ENCODE results near the gene CEP170B. TPM values are rescaled to one million over a fixed set of nuclear protein-coding genes. Genes with fewer than 3 reads are reported as not detected.
"Not testable (repeated sequence)": the region's sequence is repeated elsewhere in the genome, so short reads cannot be mapped to it uniquely, and the experiment has no call there.

Gene CEP170B
- total and polyA plus RNA-seq, 2 donors: 0.90 to 8.3 TPM

- Histone ChIP-seq H3K9me3 (ENCODE audit: control insufficient read depth in 2 of 2, insufficient read depth in 1 of 2, low read length in 1 of 2) (no peaks in the 10 kb centered on the region), H3K36me3 (ENCODE audit: control insufficient read depth in 2 of 2, insufficient read depth in 2 of 2, low read length in 1 of 2) (no peaks in the 10 kb centered on the region), H3K4me3 (ENCODE audit: low read length in 2 of 2) (no peak overlapping the region), H3K4me1 (ENCODE audit: control insufficient read depth in 2 of 2, insufficient read depth in 2 of 2, low read length in 2 of 2) (no peaks in the 10 kb centered on the region), H3K27ac (ENCODE audit: low read depth in 1 of 2, low read length in 1 of 2) (no peak overlapping the region), H3K27me3 (ENCODE audit: control insufficient read depth in 2 of 2, insufficient read depth in 1 of 2, low read length in 1 of 2) (peaks cover 0 to 18% of the 10 kb centered on the region in 2 donors)
- DNase-seq (ENCODE audit: low read depth in 6 of 9, low spot score in 9 of 9): no peak
- WGBS: 93% methylated on average over 12 of the region's 12 CpGs
Measured at GRCh38 chr14:104900639-104901512, 35.8 kb downstream of the CEP170B start.

- no peaks in the 10 kb centered on the region for H3K36me3 ChIP-seq (ENCODE audit: control insufficient read depth in 2 of 2, insufficient read depth in 2 of 2, low read length in 1 of 2)
- H3K4me1 ChIP-seq (ENCODE audit: control insufficient read depth in 2 of 2, insufficient read depth in 2 of 2, low read length in 2 of 2): no peaks in the 10 kb centered on the region
- 96% methylated on average over 7 of the region's 7 CpGs for WGBS
Measured at GRCh38 chr14:104903990-104904389, 38.9 kb downstream of the CEP170B start.

GRCh38 chr14:104904650-104905578 is 39.8 kb downstream of the CEP170B start:
- WGBS: 74% methylated on average over 38 of the region's 38 CpGs
- not testable (repeated sequence) for H3K36me3 ChIP-seq (ENCODE audit: control insufficient read depth in 2 of 2, insufficient read depth in 2 of 2, low read length in 1 of 2); H3K4me1 ChIP-seq (ENCODE audit: control insufficient read depth in 2 of 2, insufficient read depth in 2 of 2, low read length in 2 of 2); H3K27ac ChIP-seq (ENCODE audit: low read depth in 1 of 2, low read length in 1 of 2); DNase-seq (ENCODE audit: low read depth in 6 of 9, low spot score in 9 of 9); H3K9me3 ChIP-seq (ENCODE audit: control insufficient read depth in 2 of 2, insufficient read depth in 1 of 2, low read length in 1 of 2); H3K4me3 ChIP-seq (ENCODE audit: low read length in 2 of 2)
- H3K27me3 ChIP-seq (ENCODE audit: control insufficient read depth in 2 of 2, insufficient read depth in 1 of 2, low read length in 1 of 2): peaks cover 0 to 22% of the 10 kb centered on the region in 2 donors

More at GRCh38 chr14:104903990-104904389, 38.9 kb downstream of the CEP170B start:
- Histone ChIP-seq H3K9me3 (ENCODE audit: control insufficient read depth in 2 of 2, insufficient read depth in 1 of 2, low read length in 1 of 2) (no peaks in the 10 kb centered on the region), H3K4me3 (ENCODE audit: low read length in 2 of 2) (no peak overlapping the region), H3K27ac (ENCODE audit: low read depth in 1 of 2, low read length in 1 of 2) (no peak overlapping the region), H3K27me3 (ENCODE audit: control insufficient read depth in 2 of 2, insufficient read depth in 1 of 2, low read length in 1 of 2) (peaks cover 0 to 24% of the 10 kb centered on the region in 2 donors)
- DNase-seq (ENCODE audit: low read depth in 6 of 9, low spot score in 9 of 9): no peak

- not testable (repeated sequence) for H3K9me3 ChIP-seq (ENCODE audit: control insufficient read depth in 2 of 2, insufficient read depth in 1 of 2, low read length in 1 of 2); H3K27ac ChIP-seq (ENCODE audit: low read depth in 1 of 2, low read length in 1 of 2); H3K36me3 ChIP-seq (ENCODE audit: control insufficient read depth in 2 of 2, insufficient read depth in 2 of 2, low read length in 1 of 2); DNase-seq (ENCODE audit: low read depth in 6 of 9, low spot score in 9 of 9); H3K4me3 ChIP-seq (ENCODE audit: low read length in 2 of 2); H3K4me1 ChIP-seq (ENCODE audit: control insufficient read depth in 2 of 2, insufficient read depth in 2 of 2, low read length in 2 of 2)
- 79% methylated on average over 28 of the region's 28 CpGs for WGBS
- H3K27me3 ChIP-seq (ENCODE audit: control insufficient read depth in 2 of 2, insufficient read depth in 1 of 2, low read length in 1 of 2): peaks cover 0 to 22% of the 10 kb centered on the region in 2 donors
Measured at GRCh38 chr14:104905579-104905933, 40.5 kb downstream of the CEP170B start.

- Histone ChIP-seq H3K4me1 (ENCODE audit: control insufficient read depth in 2 of 2, insufficient read depth in 2 of 2, low read length in 2 of 2) (no peaks in the 10 kb centered on the region), H3K27ac (ENCODE audit: low read depth in 1 of 2, low read length in 1 of 2) (no peak overlapping the region), H3K9me3 (ENCODE audit: control insufficient read depth in 2 of 2, insufficient read depth in 1 of 2, low read length in 1 of 2) (peaks cover 1 to 8% of the 10 kb centered on the region in 2 donors), H3K36me3 (ENCODE audit: control insufficient read depth in 2 of 2, insufficient read depth in 2 of 2, low read length in 1 of 2) (no peaks in the 10 kb centered on the region), H3K27me3 (ENCODE audit: control insufficient read depth in 2 of 2, insufficient read depth in 1 of 2, low read length in 1 of 2) (peaks cover 0 to 21% of the 10 kb centered on the region in 2 donors), H3K4me3 (ENCODE audit: low read length in 2 of 2) (no peak overlapping the region)
- WGBS: 51% methylated on average over 1 of the region's 1 CpG
- DNase-seq (ENCODE audit: low read depth in 6 of 9, low spot score in 9 of 9): no peak
Measured at GRCh38 chr14:104908303-104908702, 43.2 kb downstream of the CEP170B start.

GRCh38 chr14:104912053-104912452 is 47.0 kb downstream of the CEP170B start:
- WGBS: 95% methylated on average over 3 of the region's 3 CpGs
- Histone ChIP-seq H3K27me3 (ENCODE audit: control insufficient read depth in 2 of 2, insufficient read depth in 1 of 2, low read length in 1 of 2) (peaks cover 0 to 7% of the 10 kb centered on the region in 2 donors), H3K36me3 (ENCODE audit: control insufficient read depth in 2 of 2, insufficient read depth in 2 of 2, low read length in 1 of 2) (no peaks in the 10 kb centered on the region), H3K4me1 (ENCODE audit: control insufficient read depth in 2 of 2, insufficient read depth in 2 of 2, low read length in 2 of 2) (no peaks in the 10 kb centered on the region), H3K4me3 (ENCODE audit: low read length in 2 of 2) (no peak overlapping the region), H3K27ac (ENCODE audit: low read depth in 1 of 2, low read length in 1 of 2) (no peak overlapping the region), H3K9me3 (ENCODE audit: control insufficient read depth in 2 of 2, insufficient read depth in 1 of 2, low read length in 1 of 2) (peaks cover 1 to 8% of the 10 kb centered on the region in 2 donors)
- DNase-seq (ENCODE audit: low read depth in 6 of 9, low spot score in 9 of 9): no peak

GRCh38 chr14:104913435-104913834 is 48.4 kb downstream of the CEP170B start:
- no peaks in the 10 kb centered on the region for H3K36me3 ChIP-seq (ENCODE audit: control insufficient read depth in 2 of 2, insufficient read depth in 2 of 2, low read length in 1 of 2)
- peaks cover 0 to 2% of the 10 kb centered on the region in 2 donors for H3K27me3 ChIP-seq (ENCODE audit: control insufficient read depth in 2 of 2, insufficient read depth in 1 of 2, low read length in 1 of 2)
- WGBS: 99% methylated on average over 7 of the region's 7 CpGs
- peaks cover 1 to 8% of the 10 kb centered on the region in 2 donors for H3K9me3 ChIP-seq (ENCODE audit: control insufficient read depth in 2 of 2, insufficient read depth in 1 of 2, low read length in 1 of 2)
- no peak for DNase-seq (ENCODE audit: low read depth in 6 of 9, low spot score in 9 of 9)
- no peaks in the 10 kb centered on the region for H3K4me1 ChIP-seq (ENCODE audit: control insufficient read depth in 2 of 2, insufficient read depth in 2 of 2, low read length in 2 of 2)
- H3K27ac ChIP-seq (ENCODE audit: low read depth in 1 of 2, low read length in 1 of 2): no peak overlapping the region
- no peak overlapping the region for H3K4me3 ChIP-seq (ENCODE audit: low read length in 2 of 2)

GRCh38 chr14:104917116-104917515 is 52.0 kb downstream of the CEP170B start:
- Histone ChIP-seq H3K9me3 (ENCODE audit: control insufficient read depth in 2 of 2, insufficient read depth in 1 of 2, low read length in 1 of 2) (peaks cover 1 to 3% of the 10 kb centered on the region in 2 donors), H3K4me3 (ENCODE audit: low read length in 2 of 2) (no peak overlapping the region), H3K36me3 (ENCODE audit: control insufficient read depth in 2 of 2, insufficient read depth in 2 of 2, low read length in 1 of 2) (no peaks in the 10 kb centered on the region), H3K27me3 (ENCODE audit: control insufficient read depth in 2 of 2, insufficient read depth in 1 of 2, low read length in 1 of 2) (no peaks in the 10 kb centered on the region), H3K27ac (ENCODE audit: low read depth in 1 of 2, low read length in 1 of 2) (no peak overlapping the region), H3K4me1 (ENCODE audit: control insufficient read depth in 2 of 2, insufficient read depth in 2 of 2, low read length in 2 of 2) (no peaks in the 10 kb centered on the region)
- WGBS: 96% methylated on average over 9 of the region's 9 CpGs
- no peak for DNase-seq (ENCODE audit: low read depth in 6 of 9, low spot score in 9 of 9)

- H3K27ac ChIP-seq (ENCODE audit: low read depth in 1 of 2, low read length in 1 of 2): no peak overlapping the region
- no peaks in the 10 kb centered on the region for H3K9me3 ChIP-seq (ENCODE audit: control insufficient read depth in 2 of 2, insufficient read depth in 1 of 2, low read length in 1 of 2)
- H3K27me3 ChIP-seq (ENCODE audit: control insufficient read depth in 2 of 2, insufficient read depth in 1 of 2, low read length in 1 of 2): no peaks in the 10 kb centered on the region
- no peaks in the 10 kb centered on the region for H3K36me3 ChIP-seq (ENCODE audit: control insufficient read depth in 2 of 2, insufficient read depth in 2 of 2, low read length in 1 of 2)
- no peak for DNase-seq (ENCODE audit: low read depth in 6 of 9, low spot score in 9 of 9)
- H3K4me1 ChIP-seq (ENCODE audit: control insufficient read depth in 2 of 2, insufficient read depth in 2 of 2, low read length in 2 of 2): no peaks in the 10 kb centered on the region
- H3K4me3 ChIP-seq (ENCODE audit: low read length in 2 of 2): no peak overlapping the region
- WGBS: 90% methylated on average over 4 of the region's 4 CpGs
Measured at GRCh38 chr14:104917993-104918392, 52.9 kb downstream of the CEP170B start.

All from thymus (tissue), 11 donors.